Adrenal gland (tissue), 12 donors: ENCODE results near the gene CADPS. TPM values are rescaled to one million over a fixed set of nuclear protein-coding genes. Genes with fewer than 3 reads are reported as not detected.

ENCODE experiments used
- DNase-seq, 7 donors: peaks; one replicate each; pipeline ENCODE4 v3.0.0-alpha.2; 2019 to 2020
- H3K27ac ChIP-seq, 5 donors: fragments of 200-600 bp; sonication (generic) in 4 of 5; 1 replicate in 3 of 5; 2 replicates in 2 of 5; pipeline versions ENCODE4 v1.5.1 to v1.8.0; 2016 to 2020; ENCODE audit warnings: mild to moderate bottlenecking in 1 of 5
- H3K27me3 ChIP-seq: fragments of 200-600 bp; 2 replicates; pipeline ENCODE4 v1.8.0; 2021
- H3K36me3 ChIP-seq, 2 donors: fragments of 200-600 bp; replicated peaks in 1 of 2; 1 replicate in 1 of 2; 2 replicates in 1 of 2; pipeline versions ENCODE4 v1.5.1 to v1.8.0; 2018 to 2022
- H3K4me1 ChIP-seq, 2 donors: fragments of 200-600 bp; replicated peaks in 1 of 2; 1 replicate in 1 of 2; 2 replicates in 1 of 2; pipeline versions ENCODE4 v1.5.1 to v1.8.0; 2018 to 2021
- H3K4me3 ChIP-seq, 4 donors: fragments of 200-600 bp; sonication (generic) in 3 of 4; one replicate each; pipeline ENCODE4 v1.5.1; 2016 to 2018
- H3K9me3 ChIP-seq, 3 donors: fragments of 200-600 bp; sonication (generic) in 1 of 3; replicated peaks in 1 of 3; 1 replicate in 2 of 3; 2 replicates in 1 of 3; pipeline versions ENCODE4 v1.5.1 to v1.8.0; 2016 to 2021
- POLR2A ChIP-seq, 2 donors: fragments of 450-650 bp; IDR thresholded peaks; one replicate each; pipeline ENCODE4 v1.6.1; 2017; ENCODE audit warnings: antibody characterized with exemption in 2 of 2, mild to moderate bottlenecking in 2 of 2, moderate library complexity in 1 of 2
- WGBS, 4 donors: extraction: QIAGEN DNeasy Blood & Tissue Kit in 2 of 4; methylation state at CpG; one replicate each; pipeline versions ENCODE4 v1.1.5 to v1.1.7; 2013 to 2017; 5-methylcytosine and 5-hydroxymethylcytosine counted together
- intact Hi-C, 2 donors: fragments of 100-400 bp; cut with DNase I; formaldehyde crosslinking; loops; one replicate each; pipeline versions ENCODE4 v1.14.1 to v1.15.0; 2022 to 2023
- polyA plus RNA-seq, 3 donors: library from polyadenylated mRNA; stranded (reverse); fragments of 200-250 nt in 2 of 3; fragments of 350-450 nt in 1 of 3; fragmentation: Illumina TruSeq in 1 of 3; extraction: RNeasy Lipid Tissue Mini Kit (QIAGEN cat#74804) in 1 of 3; gene quantifications; one replicate each; pipeline ENCODE4 v1.2.3, GENCODE V29; 2013 to 2014
- total RNA-seq, 9 donors: library from RNA; depleted of rRNA in 4 of 9; stranded (reverse); fragments of >200 nt in 4 of 9; fragments of 120-200 nt in 1 of 9; fragmentation: NEBNext Ultra II Directional in 1 of 9; extraction: Animal tissue kit (Norgen Biotek cat#: 25700) in 1 of 9; gene quantifications; one replicate each; pipeline versions ENCODE4 v1.1.0 to v1.2.4, GENCODE V29; 2013 to 2023
- TF ChIP-seq, protein P1 (sequence below), 6 experiments: fragments of 450-650 bp in 4 of 6; fragments of 200-600 bp in 2 of 6; sonication (generic) in 1 of 6; IDR thresholded peaks; 1 replicate in 5 of 6; 2 replicates in 1 of 6; pipeline versions ENCODE4 v1.5.1 to v1.8.0; 2016 to 2021; ENCODE audit warnings: antibody characterized with exemption in 6 of 6, mild to moderate bottlenecking in 2 of 6, moderate library complexity in 1 of 6
- donor health status: healthy with polysubstance abuse.
- donor health status: Bipolar disorder and iron deficiency.
- donor health status: DM: yes; HTN: yes; CAD: no.
- donor health status: DM: no; HTN: no; CAD: no.
- donor health status: DM: no; HTN: no; CAD: no.
- donor health status: DM: yes; HTN: yes; CAD: no.

CADPS gene
- total and polyA plus RNA-seq, 12 donors: 0.24 to 36.5 (median 11.2) TPM; not detected in 2

DNA sequence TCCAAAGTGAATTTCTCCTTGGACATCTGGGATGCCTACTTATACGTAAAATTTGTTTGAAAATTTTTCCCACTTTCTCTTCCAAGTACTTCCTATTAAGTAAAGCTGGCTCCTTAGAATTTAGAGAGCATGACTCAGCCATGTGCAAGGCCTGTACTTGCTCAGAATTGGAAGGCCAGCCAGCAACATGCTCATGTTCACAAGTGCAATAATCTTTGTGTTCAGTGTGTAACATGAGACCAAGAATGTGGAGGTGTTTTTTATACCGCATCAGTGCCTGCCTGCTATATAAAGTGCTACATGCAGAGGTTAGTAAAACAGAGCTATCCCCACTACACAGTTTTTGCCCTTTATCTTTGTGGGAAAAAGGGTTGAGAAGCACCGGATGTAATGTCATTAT lies 349.9 kb downstream of the CADPS start:
- Histone ChIP-seq H3K9me3 (no peaks in the 10 kb centered on the region), H3K4me3 (no peak overlapping the region), H3K27ac (no peak overlapping the region), H3K36me3 (no peaks in the 10 kb centered on the region), H3K4me1 (no peaks in the 10 kb centered on the region), H3K27me3 (no peaks in the 10 kb centered on the region)
- no peak for DNase-seq
- intact Hi-C loops: no loop called here
- 63 to 75% (median 67%) methylated on average over 3 of the region's 3 CpGs for WGBS, 4 donors
- TF ChIP-seq, protein P1, sequence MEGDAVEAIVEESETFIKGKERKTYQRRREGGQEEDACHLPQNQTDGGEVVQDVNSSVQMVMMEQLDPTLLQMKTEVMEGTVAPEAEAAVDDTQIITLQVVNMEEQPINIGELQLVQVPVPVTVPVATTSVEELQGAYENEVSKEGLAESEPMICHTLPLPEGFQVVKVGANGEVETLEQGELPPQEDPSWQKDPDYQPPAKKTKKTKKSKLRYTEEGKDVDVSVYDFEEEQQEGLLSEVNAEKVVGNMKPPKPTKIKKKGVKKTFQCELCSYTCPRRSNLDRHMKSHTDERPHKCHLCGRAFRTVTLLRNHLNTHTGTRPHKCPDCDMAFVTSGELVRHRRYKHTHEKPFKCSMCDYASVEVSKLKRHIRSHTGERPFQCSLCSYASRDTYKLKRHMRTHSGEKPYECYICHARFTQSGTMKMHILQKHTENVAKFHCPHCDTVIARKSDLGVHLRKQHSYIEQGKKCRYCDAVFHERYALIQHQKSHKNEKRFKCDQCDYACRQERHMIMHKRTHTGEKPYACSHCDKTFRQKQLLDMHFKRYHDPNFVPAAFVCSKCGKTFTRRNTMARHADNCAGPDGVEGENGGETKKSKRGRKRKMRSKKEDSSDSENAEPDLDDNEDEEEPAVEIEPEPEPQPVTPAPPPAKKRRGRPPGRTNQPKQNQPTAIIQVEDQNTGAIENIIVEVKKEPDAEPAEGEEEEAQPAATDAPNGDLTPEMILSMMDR (IDR thresholded peaks at IDR 0.05): no peak
- TF ChIP-seq POLR2A (IDR thresholded peaks at IDR 0.05): no peak

DNA sequence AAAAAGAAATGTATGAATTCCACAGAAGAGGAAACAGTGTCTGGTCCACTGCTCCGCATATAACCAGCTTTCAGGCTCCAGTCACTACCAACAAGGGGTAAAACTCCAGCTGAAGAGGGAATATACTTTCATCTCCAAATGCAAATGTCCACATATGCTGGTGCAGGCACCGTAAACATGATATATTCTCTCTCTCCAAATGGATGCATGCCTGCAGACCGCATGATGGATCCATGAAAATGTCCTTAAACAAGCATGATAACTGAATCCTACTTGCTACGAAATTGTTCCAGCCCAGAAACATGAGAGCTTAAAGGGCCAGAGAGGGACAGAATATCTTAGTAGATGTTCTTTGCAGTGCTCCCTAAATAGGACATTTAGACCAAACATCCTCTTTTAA lies 351.5 kb downstream of the CADPS start:
- WGBS, 4 donors: 72 to 82% (median 73%) methylated on average over 4 of the region's 4 CpGs
- TF ChIP-seq POLR2A (IDR thresholded peaks at IDR 0.05): no peak
- TF ChIP-seq, protein P1 (IDR thresholded peaks at IDR 0.05): no peak
- Histone ChIP-seq H3K36me3 (no peaks in the 10 kb centered on the region), H3K4me3 (no peak overlapping the region), H3K9me3 (no peaks in the 10 kb centered on the region), H3K27me3 (no peaks in the 10 kb centered on the region), H3K27ac (no peak overlapping the region), H3K4me1 (no peaks in the 10 kb centered on the region)
- no peak for DNase-seq
- intact Hi-C loops: no loop called here

DNA sequence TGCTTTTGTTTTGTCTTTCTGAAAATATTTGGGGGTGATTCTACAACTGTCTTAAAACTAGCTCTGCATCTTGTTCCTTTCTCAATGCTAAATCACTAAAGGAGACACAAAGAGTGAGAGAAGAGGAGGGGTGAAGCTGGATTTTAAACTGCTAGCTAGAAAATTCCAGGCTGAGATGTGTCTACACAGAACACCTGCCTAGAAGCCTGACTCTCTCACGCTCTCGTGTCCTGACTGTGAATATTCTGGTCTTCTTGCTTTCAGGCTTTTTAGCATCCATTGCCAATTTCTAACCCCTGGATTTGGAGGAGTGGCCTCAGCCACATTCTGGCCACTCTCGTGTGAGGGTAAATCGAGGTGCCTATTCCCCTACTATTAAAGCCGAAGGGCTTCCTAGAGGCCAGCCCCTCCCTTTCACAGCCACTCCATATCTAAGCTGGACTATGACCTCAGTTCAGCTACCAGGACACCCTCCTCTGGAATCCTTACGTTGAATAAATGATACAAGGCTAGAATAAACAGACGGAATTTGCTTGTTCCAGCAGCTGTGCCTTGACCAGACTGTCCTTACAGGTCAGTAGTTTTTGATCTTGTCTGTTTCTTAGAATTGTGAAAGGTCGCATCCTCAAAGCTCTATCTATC lies 353.6 kb downstream of the CADPS start:
- 73 to 82% (median 76%) methylated on average over 8 of the region's 8 CpGs for WGBS, 4 donors
- DNase-seq: no peak
- TF ChIP-seq POLR2A (IDR thresholded peaks at IDR 0.05): no peak
- TF ChIP-seq, protein P1 (IDR thresholded peaks at IDR 0.05): no peak
- no peak overlapping the region for H3K27ac ChIP-seq
- no peaks in the 10 kb centered on the region for H3K4me1 ChIP-seq
- no peak overlapping the region for H3K4me3 ChIP-seq
- no peaks in the 10 kb centered on the region for H3K27me3 ChIP-seq
- H3K9me3 ChIP-seq: no peaks in the 10 kb centered on the region
- intact Hi-C loops: no loop called here
- H3K36me3 ChIP-seq: no peaks in the 10 kb centered on the region

DNA sequence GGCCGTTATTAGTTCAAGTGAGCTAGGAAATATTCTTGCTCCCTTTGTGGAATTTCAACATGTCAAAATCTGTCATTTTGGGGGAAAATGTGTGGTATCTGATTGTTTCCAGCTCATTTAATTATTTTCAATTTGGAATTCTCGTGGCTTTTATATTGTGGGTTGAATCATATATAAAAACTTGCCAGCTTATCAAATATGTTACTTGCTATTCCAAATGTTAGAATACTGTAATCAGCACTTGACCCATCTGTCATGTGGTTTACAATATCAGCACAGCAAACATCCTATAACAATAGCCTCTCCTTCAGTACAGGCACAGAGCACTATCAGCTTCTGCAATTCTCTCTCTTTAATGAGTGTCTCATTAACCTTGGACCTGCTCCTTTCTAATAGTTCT lies 371.7 kb downstream of the CADPS start:
- Histone ChIP-seq H3K4me1 (no peaks in the 10 kb centered on the region), H3K27ac (no peak overlapping the region), H3K36me3 (no peaks in the 10 kb centered on the region), H3K27me3 (no peaks in the 10 kb centered on the region), H3K9me3 (no peaks in the 10 kb centered on the region), H3K4me3 (no peak overlapping the region)
- TF ChIP-seq, protein P1 (IDR thresholded peaks at IDR 0.05): no peak
- TF ChIP-seq POLR2A (IDR thresholded peaks at IDR 0.05): no peak
- no peak for DNase-seq
- WGBS, 4 donors: 48 to 65% (median 56%) methylated on average over 2 of the region's 2 CpGs
- intact Hi-C loops: no loop called here
